B cell (primary cell): ENCODE results near the gene ACSM6.

Experiments
- EZH2 ChIP-seq: IDR thresholded peaks from 2 replicates; pipeline ENCODE4 v1.6.1; 2012; ENCODE audit warnings: borderline replicate concordance, low read depth, mild to moderate bottlenecking, moderate library complexity, low read length; ENCODE audit not compliant: insufficient read depth, poor library complexity, severe bottlenecking
- TF ChIP-seq, protein P1 (sequence below): fragments of 200-600 bp; IDR thresholded peaks from one replicate; pipeline ENCODE4 v1.8.0; 2022; ENCODE audit warnings: antibody characterized with exemption, mild to moderate bottlenecking

DNA sequence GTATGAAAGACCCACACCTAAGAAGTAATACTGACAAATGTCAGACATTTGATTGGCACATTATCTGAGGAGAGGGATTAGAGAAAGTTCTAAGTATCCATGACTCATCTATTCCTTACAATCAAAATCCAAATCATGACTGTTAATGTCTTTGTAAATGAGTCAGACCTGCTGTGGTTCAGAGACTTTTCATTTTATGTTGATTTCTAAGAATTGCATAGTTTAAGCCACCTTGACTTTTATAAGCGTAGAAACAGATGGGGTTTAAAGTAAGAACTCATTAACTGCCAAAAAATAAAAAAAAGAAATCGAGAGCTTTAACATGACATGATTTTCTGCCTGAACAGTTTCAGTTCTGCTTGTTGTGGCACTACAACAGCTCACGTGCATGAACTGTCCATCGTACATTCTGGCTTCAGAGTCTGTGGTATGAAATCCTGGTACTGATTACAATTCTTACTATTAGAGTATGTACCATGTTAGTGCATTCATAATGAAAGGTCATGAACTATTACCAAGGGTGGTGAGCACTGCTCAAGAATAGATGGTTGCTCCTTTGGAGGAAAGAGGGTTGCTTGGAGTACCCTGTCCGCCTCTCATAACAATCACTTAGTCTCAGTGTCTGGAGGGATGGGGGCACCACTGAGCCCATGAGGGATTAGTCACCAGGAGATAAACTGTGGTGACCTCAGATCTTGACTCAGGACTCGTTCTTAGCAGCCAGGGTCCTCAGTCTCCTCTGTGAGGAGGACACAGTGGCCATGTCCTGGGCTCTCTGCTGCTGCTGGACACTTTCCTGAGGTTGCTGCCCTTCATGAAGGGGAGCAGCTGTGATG is 42.2 kb downstream of the ACSM6 start:
- no peak for TF ChIP-seq EZH2
- TF ChIP-seq, protein P1, sequence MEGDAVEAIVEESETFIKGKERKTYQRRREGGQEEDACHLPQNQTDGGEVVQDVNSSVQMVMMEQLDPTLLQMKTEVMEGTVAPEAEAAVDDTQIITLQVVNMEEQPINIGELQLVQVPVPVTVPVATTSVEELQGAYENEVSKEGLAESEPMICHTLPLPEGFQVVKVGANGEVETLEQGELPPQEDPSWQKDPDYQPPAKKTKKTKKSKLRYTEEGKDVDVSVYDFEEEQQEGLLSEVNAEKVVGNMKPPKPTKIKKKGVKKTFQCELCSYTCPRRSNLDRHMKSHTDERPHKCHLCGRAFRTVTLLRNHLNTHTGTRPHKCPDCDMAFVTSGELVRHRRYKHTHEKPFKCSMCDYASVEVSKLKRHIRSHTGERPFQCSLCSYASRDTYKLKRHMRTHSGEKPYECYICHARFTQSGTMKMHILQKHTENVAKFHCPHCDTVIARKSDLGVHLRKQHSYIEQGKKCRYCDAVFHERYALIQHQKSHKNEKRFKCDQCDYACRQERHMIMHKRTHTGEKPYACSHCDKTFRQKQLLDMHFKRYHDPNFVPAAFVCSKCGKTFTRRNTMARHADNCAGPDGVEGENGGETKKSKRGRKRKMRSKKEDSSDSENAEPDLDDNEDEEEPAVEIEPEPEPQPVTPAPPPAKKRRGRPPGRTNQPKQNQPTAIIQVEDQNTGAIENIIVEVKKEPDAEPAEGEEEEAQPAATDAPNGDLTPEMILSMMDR: no peak
